HG02884 (cell line): ENCODE results near the gene CCDC138.

Experiments used
- ATAC-seq: cut with Tn5 transposase; IDR thresholded peaks from one replicate; pipeline ENCODE4 v1.9.1; 2021; ENCODE audit warnings: mild to moderate bottlenecking, moderate library complexity; ENCODE audit not compliant: unreplicated experiment

Gene CCDC138

DNA sequence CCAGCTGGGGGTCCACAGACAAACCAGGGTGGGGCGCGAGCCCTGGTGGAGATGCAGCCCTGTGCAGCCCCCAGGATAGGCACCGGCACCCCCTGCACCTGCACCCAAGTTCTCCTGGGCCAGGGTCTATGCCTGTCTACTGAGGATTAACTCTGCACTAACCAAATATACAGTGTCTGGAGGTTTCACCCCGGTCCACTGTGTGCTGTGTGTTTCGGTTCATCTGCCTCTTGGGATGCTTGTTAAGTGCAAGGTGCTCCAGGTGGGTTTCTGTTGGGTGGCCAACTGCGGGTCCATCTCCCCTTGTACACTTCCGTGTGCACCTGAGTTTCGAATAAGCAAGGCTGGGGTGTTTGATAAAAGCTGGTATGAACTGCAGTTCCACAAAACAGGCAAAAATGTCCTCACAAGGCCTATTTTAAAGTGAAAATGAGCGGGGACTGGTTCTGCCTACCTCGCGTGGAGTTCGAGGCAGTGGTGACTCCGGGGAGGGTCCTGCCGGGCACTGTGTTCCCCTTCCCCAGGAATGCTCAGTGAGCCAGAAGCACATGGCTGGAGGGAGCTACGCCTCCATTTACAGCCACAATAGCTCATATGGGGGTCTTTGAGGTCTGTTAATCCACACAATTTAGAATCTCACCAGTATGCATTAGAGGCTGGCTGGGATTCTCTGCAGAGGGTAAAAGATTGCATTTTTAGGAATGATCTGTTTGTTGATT lies 131.7 kb downstream of the CCDC138 start:
- ATAC-seq, result no peak

DNA sequence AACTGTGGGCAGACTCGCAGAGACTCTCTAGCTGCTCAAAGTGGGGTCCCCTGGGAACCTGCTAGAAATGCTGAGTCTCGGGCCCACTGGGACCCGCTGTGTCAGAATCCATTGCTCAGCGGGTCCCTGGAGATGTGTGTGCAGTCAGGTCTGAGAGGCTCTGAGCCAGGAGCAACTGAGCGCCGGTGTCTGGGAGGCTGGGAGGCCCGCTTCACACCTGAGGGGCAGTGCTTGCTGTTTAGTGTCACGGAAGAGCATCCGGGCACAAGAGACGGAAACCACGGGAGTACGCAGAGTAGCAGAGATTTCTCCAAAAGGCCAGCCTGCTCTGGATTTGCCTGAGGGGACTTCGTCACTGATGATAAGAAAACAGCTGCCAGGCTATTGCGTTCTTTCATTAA lies 132.4 kb downstream of the CCDC138 start:
- no peak for ATAC-seq

DNA sequence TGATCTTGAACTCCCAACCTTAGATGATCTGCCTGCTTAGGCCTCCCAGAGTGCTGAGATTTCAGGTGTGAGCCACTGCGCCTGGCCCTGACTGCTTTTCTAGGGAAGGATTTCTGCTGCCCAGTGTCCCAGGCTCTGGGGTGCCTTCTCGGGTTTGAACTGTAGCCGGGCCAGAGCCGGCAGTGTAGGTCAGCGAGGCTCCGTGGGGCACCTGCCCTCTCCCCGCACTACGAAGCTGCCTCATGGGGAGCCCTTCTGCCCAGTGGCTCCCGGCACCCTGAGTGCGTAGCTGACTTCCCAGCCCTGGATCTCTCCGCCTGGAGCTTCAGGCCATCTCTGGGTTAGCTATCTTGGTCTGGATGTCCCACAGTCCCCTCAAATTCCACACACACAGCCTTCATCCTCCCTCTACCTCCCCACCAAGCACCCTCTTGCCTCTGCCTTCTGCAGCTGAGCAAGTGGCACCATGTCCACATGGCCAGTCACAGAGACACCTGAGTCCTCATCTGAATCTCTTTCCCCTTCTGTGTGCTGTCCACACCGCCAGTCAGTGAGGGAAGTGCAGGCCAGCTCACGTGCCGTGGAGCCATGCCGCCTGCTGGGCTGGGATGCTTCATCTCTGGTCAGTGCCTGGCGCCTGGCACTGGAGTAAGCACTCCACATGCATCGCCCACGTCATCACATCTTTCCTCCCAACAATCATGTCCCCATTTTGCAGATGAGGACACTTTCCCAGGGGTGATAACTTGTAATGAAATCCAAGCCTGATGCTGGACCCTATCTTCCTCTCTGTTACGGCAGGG lies 133.2 kb downstream of the CCDC138 start:
- ATAC-seq, result no peak

DNA sequence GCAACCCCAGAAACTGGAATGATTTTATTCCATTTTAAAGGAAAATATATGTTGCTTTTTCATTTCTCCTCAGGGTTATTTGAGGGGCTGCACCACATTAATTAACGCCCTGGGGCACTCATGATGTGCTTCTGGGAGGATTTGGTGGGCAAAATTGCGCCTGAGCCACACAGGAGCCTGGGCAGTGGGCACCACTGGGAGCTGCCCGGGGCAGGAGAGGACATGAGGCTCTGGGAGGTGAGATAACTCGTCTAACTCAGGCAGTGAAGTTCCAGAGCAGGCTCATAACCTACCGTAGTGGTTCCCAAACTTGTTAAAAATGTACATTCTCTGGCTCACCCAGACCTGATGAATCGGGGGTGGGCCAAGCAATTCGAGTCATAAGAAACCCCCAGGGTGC lies 134.1 kb downstream of the CCDC138 start:
- no peak for ATAC-seq

DNA sequence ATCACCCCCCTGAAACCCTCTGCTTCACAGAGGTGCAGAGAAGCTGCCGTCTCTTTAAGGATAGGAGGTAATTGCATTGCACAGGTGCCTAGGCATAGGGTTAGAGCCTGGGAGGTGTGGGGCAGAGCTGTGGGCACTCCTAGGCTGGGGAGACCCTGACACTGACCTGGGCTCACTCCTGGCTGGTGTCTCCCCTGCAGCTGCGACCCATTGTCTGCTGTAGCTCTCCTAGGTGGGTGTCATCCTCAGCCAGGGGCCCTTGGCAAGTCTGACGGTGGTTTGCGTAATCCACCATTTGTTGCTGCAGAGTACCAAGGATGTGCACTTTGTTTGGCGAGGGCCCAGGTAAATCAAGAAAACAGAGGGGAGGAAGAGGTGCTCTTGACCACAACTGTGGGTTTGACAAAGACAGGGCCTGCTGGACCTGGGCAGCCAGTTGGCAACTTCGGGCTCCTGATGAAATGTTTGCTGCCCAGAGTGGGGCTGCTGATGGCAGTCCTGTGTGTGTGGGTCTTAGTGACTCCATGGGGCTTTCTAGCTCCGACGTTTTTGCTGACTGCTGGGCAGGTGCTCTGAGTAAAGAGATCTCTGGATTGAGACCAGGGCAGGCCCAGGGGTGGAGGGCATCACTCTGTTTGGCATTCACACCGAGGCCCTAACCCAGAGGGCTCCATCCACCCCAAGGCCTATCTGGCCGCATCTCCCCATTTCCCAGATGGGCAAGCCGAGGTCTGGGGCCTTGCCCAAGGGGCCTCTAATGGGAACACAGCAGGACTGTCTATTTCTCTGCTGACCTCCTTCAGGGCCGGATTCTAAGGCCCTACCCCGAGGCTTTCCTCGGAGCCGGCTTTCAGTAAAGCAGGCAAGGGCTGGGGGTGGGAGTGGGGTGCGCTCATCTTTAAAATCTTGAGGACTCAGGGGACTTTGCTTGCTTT lies 134.8 kb downstream of the CCDC138 start:
- no peak for ATAC-seq

DNA sequence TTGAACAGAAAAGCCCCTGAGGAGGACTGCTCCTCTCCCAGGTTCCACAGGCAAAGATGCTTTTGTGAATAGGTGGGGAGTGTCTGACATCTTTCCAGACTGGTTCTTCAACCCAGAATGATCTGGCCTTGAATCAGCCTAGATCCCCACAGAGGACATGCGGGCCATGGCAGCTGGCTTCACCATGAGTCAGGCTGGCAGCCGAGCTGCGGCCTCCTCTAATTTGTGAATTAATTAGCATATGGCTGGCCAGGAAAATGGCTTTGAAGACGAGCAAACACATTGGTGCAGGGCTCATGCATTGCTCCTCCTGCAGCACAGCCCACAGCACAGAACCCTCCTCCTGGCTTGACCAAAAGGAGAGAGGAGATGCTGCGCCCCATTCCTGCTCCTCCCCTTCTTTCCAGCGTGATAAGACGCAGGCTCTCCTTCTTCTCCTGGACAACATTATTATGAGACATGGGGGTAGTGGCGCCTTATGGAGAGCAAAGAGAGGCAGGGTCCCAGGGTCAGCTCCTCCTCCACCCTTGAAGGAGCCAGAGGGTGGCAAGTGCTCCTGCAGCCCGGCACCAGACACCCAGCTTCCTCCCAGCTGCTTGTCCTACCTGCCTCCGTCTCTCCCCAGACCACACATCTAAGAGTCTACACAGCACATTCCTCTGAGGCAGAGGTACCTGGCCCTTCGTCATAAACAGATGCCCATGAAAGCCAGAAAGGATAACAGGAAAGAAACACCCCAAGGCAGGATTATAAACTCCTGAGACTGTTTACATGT lies 135.8 kb downstream of the CCDC138 start:
- ATAC-seq, result no peak

DNA sequence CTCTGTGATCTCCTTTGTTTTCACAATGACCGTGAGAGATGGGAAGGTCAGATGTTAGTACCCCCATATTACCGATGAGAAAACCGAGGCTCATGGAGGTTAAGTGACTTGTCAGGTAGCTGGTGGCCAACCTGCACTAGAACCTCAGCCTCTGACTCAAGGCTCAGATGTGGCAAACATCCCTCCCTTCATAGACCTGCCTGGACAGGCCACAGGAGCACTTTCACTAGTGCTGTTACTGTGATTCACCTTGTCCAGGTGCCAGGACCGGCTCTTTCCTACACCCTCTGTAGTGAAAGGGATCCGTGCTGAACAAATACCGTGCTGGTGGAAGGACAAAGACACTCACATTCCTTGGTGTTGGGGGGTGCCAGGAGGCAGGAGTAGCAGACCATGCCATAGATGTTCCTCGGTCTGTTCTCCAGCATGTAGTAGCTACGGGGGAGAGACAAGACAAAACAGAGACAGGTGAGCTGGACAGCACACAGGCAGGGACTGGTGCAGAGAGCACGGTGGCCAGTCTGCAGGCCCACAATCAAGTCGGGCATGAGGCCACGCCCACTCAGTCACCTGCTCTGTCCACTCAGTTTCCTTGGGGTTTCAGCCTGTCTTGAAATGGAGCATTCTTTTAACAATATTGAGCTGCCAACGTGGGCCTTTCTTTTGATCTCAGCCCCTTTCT lies 136.6 kb downstream of the CCDC138 start:
- ATAC-seq, result no peak

DNA sequence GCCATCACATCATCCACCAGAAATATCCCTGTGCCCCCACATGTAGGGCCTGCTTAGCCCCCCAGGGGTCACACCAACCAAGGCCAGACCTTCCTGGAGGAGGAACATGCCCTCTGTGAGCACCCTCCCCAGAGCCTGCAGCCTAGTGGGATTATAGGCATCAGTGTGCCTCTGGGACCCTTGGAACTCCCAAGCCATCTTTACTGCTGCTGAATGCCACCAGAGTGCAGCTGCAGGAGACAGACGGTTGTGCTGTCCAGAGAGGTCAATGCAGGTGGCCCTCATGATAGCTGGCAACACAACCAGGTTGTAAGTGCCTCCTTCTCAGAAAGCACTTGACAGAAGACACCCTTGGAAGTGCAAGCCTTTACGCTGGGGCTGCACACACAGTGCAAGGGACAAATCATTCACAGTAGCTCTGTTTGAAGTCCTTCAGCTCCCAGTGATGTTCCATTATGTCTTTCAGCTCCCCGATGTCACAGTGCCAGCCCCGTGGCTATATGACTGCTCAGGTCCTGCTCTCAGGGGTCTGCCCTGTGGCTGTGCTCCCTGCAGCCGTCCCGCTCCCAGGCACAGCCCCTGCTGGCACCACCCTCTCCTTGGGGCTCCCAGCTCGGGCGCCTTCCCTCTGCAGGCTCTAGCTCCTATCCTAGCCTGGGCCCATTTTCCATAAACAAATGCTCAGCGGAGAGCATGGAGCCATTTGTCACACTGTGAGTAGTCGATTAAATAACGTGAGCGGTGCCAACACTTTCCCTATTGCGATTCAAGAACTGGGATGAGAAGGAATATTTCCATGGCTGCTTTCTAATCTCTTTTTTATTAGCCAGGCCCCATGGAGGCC lies 137.4 kb downstream of the CCDC138 start:
- ATAC-seq, result no peak

DNA sequence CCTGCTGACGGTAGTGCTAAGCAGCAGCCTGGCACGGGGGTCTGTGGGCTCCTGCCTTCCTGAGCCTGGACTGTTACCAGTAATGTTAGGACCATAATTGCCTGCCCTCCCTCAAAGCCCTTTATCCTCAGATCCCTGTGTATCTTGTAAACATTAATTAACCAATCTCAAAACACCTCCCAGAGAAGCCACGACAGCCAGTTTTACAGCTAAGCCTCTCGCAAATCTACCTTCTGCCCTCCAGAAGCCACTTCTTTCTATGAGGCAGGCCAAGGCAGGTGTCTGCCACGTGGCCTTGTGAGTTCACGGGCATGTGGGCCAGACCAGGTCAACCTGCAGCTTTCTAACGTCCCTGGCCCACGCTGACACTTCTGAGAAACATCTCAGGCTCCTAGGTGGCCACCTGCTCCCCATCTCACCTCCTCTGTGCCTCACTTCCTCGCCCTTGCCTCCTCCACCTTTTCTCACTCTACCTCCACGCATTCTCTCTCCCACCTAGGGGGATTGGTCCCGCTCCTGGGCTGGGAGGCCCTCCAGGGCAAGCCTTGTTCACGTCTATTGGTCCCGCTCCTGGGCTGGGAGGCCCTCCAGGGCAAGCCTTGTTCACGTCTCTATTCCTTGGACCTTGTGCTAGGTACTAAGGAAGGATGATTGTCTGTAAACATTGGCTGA lies 138.1 kb downstream of the CCDC138 start:
- no peak for ATAC-seq

DNA sequence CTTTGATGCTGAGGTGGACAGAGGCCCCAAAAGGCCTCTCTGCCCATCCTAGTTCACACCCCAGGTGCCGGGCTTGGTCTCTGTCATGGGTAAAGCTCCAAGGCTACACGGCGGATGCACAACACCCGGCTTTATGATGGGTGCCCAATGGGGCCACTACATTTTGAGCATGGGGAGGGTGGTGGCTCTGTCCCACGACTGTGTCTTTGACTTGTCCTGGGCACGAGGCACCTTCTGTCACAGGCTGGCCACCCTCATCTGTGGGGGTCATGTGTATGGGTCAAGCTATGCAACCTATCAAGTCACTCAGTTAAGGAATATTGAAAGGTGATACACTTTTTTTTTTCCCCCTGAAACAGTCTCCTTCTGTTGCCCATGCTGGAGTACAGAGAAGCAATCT lies 138.7 kb downstream of the CCDC138 start:
- no peak for ATAC-seq

DNA sequence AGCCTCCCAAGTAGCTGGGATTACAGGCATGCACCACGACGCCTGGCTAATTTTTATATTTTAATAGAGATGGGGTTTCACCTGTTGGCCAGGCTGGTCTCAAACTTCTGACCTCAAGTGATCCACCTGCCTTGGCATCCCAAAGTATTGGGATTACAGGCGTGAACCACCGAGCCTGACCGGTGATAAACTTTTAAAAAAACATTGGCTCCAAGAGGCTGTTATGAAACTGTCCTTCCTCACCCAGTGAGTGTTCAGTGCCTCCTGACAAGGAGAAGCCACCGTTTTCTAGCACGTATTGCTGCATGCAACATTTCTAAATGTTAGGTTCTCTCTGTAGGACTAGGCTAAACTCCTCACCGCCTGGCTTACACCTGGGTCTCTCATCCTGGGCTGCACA lies 139.2 kb downstream of the CCDC138 start:
- no peak for ATAC-seq
